ENCODE data around the gene OR4N5.

DNA sequence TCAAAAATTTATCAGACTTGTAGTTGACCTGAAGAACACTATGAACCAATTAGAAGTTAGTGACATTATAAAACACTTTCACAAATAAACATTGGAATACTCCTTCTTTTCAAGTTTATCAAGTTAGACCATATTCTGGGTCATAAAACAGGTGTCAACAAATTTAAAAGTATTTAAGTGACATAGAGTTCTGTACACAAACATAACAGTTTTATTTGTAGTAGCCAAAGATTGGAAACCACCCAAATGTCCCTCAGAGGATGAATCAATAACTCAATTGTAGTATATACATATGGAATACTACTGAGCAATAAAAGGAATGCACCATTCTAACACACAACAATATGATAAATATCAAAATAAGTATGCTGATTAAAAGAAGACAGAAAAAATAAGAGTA lies 28.5 kb downstream of the OR4N5 start:
- TF ChIP-seq, protein P1, sequence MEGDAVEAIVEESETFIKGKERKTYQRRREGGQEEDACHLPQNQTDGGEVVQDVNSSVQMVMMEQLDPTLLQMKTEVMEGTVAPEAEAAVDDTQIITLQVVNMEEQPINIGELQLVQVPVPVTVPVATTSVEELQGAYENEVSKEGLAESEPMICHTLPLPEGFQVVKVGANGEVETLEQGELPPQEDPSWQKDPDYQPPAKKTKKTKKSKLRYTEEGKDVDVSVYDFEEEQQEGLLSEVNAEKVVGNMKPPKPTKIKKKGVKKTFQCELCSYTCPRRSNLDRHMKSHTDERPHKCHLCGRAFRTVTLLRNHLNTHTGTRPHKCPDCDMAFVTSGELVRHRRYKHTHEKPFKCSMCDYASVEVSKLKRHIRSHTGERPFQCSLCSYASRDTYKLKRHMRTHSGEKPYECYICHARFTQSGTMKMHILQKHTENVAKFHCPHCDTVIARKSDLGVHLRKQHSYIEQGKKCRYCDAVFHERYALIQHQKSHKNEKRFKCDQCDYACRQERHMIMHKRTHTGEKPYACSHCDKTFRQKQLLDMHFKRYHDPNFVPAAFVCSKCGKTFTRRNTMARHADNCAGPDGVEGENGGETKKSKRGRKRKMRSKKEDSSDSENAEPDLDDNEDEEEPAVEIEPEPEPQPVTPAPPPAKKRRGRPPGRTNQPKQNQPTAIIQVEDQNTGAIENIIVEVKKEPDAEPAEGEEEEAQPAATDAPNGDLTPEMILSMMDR (IDR thresholded peaks at IDR 0.05): no peak
- no peak for TF ChIP-seq EP300 (IDR thresholded peaks at IDR 0.05)
- TF ChIP-seq POLR2A (IDR thresholded peaks at IDR 0.05): no peak

Data from gastroesophageal sphincter (tissue), 3 donors.